Ishikawa (cell line): ENCODE data around the gene SS18L1.

ENCODE experiments used
- CEBPB ChIP-seq: IDR thresholded peaks from 2 replicates; pipeline ENCODE4 v1.6.1; 2012
- CREB1 ChIP-seq: IDR thresholded peaks from 2 replicates; pipeline ENCODE4 v1.6.1; 2012; ENCODE audit warnings: low read depth
- EGR1 ChIP-seq: IDR thresholded peaks from 2 replicates; pipeline ENCODE4 v1.6.1; 2012
- EP300 ChIP-seq: IDR thresholded peaks from 2 replicates; pipeline ENCODE4 v1.6.1; 2012; ENCODE audit warnings: borderline replicate concordance
- FOXM1 ChIP-seq: IDR thresholded peaks from 2 replicates; pipeline ENCODE4 v1.6.1; 2012; ENCODE audit warnings: low read depth, borderline replicate concordance
- NFIC ChIP-seq: IDR thresholded peaks from 2 replicates; pipeline ENCODE4 v1.6.1; 2012
- RAD21 ChIP-seq: IDR thresholded peaks from 2 replicates; pipeline ENCODE4 v1.6.1; 2012; ENCODE audit warnings: low read depth
- TAF1 ChIP-seq: IDR thresholded peaks from 2 replicates; pipeline ENCODE4 v1.6.1; 2012; ENCODE audit warnings: low read depth, mild to moderate bottlenecking
- TCF12 ChIP-seq: IDR thresholded peaks from 2 replicates; pipeline ENCODE4 v1.6.1; 2012; ENCODE audit warnings: low read depth
- TEAD4 ChIP-seq: IDR thresholded peaks from 2 replicates; pipeline ENCODE4 v1.6.1; 2012
- YY1 ChIP-seq: IDR thresholded peaks from 2 replicates; pipeline ENCODE4 v1.6.1; 2012; ENCODE audit warnings: low read depth
- ZBTB7A ChIP-seq: IDR thresholded peaks from 2 replicates; pipeline ENCODE4 v1.6.1; 2012; ENCODE audit warnings: low read depth
- TF ChIP-seq, protein P1 (sequence below): IDR thresholded peaks from 2 replicates; pipeline ENCODE4 v1.6.1; 2012
- TF ChIP-seq, protein P2 (sequence below): IDR thresholded peaks from 2 replicates; pipeline ENCODE4 v1.6.1; 2012
- TF ChIP-seq, protein P3 (sequence below): IDR thresholded peaks from 2 replicates; pipeline ENCODE4 v1.6.1; 2012; ENCODE audit warnings: low read depth, mild to moderate bottlenecking

Gene SS18L1

DNA sequence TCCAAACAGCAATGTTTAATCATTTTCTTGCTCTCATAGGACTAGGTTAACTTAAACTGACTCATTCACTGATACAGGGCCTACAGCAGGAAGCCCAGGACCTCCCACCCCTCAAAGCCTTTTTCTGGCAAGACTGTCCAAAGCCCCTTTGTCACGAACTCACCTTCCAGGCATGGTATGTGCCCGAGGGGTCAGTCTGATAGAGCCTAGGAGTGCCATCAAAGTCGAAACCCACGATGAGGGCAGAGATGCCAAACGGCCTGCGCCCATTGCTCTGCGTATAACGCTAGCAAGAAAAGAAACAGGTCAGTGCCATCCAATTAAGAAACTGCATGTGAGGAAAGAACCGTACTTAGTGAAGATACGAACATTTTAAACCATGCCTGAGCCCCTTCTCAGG, 4.7 kb upstream of the SS18L1 start:
- TF ChIP-seq TCF12, result no peak
- TF ChIP-seq, protein P1, sequence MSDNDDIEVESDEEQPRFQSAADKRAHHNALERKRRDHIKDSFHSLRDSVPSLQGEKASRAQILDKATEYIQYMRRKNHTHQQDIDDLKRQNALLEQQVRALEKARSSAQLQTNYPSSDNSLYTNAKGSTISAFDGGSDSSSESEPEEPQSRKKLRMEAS, result no peak

DNA sequence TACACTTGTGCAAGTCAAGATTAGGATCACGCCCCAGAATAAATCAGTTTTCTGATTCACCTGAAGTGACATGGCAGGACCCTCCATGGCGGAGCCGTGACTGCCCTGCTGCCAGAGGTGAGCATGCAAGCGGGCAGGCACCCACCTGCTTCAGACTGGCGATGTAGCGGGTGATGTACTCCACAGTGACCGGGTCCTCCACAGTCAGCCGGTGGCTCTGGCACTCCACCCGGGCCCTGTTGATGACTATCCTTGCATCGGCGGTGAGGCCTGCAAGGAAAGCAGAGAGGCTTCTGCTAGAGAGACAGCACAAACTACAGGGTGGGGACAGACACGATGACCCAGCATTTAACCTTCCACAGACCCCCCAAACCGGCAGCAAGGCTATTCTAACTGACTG, 3.9 kb upstream of the SS18L1 start:
- TF ChIP-seq YY1, result no peak
- TF ChIP-seq, protein P1, result no peak
- no peak for TF ChIP-seq CEBPB
- no peak for TF ChIP-seq FOXM1
- TF ChIP-seq EP300, result no peak
- TF ChIP-seq, protein P2, sequence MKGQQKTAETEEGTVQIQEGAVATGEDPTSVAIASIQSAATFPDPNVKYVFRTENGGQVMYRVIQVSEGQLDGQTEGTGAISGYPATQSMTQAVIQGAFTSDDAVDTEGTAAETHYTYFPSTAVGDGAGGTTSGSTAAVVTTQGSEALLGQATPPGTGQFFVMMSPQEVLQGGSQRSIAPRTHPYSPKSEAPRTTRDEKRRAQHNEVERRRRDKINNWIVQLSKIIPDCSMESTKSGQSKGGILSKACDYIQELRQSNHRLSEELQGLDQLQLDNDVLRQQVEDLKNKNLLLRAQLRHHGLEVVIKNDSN, result no peak
- TF ChIP-seq TAF1, result no peak
- no peak for TF ChIP-seq EGR1
- no peak for TF ChIP-seq NFIC
- no peak for TF ChIP-seq TEAD4
- TF ChIP-seq TCF12, result no peak
- TF ChIP-seq, protein P3, sequence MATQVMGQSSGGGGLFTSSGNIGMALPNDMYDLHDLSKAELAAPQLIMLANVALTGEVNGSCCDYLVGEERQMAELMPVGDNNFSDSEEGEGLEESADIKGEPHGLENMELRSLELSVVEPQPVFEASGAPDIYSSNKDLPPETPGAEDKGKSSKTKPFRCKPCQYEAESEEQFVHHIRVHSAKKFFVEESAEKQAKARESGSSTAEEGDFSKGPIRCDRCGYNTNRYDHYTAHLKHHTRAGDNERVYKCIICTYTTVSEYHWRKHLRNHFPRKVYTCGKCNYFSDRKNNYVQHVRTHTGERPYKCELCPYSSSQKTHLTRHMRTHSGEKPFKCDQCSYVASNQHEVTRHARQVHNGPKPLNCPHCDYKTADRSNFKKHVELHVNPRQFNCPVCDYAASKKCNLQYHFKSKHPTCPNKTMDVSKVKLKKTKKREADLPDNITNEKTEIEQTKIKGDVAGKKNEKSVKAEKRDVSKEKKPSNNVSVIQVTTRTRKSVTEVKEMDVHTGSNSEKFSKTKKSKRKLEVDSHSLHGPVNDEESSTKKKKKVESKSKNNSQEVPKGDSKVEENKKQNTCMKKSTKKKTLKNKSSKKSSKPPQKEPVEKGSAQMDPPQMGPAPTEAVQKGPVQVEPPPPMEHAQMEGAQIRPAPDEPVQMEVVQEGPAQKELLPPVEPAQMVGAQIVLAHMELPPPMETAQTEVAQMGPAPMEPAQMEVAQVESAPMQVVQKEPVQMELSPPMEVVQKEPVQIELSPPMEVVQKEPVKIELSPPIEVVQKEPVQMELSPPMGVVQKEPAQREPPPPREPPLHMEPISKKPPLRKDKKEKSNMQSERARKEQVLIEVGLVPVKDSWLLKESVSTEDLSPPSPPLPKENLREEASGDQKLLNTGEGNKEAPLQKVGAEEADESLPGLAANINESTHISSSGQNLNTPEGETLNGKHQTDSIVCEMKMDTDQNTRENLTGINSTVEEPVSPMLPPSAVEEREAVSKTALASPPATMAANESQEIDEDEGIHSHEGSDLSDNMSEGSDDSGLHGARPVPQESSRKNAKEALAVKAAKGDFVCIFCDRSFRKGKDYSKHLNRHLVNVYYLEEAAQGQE, result no peak
- TF ChIP-seq RAD21, result no peak
- TF ChIP-seq ZBTB7A, result no peak
- TF ChIP-seq CREB1, result no peak

DNA sequence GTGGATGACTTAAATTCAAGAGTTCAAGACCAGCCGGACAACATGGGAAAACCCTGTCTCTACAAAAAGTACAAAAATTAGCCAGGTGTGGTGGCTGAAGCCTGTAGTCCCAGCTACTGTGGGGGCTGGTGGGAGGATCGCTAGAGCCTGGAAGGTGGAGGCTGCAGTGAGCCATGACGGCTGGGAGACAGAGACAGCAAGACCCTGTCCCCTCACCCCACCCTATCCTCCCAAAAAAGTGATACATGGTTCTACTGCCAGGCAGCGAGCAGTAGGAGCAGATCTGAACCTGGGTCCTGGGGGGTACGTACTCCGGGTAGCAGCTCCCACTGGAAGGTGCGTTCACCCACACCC, 2.5 kb upstream of the SS18L1 start:
- TF ChIP-seq TCF12, result no peak

DNA sequence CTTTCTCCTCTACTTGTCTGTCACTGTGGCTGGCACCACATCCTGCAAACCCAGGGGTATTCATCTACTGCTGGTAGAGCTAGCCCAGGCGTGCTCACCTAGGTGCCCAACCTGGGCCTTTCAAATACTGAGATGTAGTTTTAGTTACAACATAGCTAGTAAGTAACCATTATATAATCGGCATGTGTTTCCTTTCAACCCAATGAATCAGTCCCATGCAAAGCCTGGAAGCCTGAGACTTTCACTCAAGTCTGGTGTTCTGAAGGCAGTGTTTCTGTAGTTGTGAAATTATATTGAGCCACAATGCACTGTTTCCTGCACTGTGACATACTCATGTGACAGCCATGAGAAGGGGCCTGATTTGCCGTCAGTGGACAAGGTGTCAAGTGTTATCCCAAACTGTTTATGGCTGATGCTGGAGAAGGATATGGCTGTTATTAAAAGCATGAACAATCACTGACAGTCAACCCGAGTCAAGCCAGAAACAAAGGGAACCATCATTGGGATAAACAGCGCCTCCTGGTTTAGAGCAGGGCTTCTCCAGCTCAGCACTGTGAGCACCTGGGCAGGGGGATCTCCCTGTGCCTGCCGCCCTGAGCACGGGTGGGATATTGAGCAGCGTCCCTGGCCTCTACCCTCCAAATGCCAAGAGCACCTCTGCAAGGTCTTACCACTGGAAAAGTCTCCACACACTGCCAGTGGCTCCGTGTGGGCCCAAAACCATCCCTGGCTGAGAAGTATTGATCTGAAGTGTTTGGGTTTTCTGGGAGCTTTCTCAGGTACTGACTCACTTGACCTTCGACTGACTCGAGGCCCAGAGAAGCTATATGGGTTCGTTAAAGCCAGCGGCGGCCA, 1.9 kb upstream of the SS18L1 start:
- TF ChIP-seq FOXM1 (no peak), YY1 (no peak), ZBTB7A (no peak)

DNA sequence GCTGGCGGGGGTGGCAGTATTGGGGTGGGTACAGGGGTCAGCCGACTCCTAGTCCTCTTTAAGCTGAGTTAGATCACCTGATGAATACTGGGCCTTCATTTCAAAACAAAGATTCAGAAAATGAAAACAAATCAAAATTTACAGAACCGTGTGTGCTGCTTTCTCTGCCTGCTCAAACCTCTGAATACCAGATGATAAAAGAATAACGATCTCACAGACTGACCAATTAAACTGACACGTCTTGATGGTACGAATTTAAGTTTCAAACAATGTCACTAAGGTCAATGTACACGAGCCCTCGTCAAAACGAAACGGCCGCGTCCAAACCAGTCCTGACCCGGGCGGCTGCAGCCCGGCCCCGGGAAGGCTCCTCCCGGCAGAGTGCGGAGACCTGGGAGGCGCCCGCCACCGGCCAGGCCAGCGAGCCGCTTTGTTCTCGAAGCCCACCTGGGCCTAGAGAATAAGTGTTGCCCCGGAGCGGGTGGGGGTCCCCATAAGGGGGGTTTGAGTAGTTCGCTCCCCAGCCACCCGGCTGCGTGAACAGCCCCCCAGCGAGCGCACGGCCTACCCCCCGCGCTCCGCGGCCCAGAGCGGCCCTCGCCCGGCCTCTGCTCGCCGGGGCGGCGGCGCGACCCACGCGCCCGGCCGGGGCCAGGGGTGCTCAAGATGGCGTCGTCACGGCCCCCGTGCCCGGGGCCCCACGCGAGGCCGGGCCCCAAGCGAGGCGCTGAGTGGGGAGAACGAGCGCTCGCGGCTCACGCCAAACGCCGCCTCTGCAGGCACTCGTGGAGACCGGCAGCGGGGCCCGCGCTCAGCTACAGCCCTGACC, 1.1 kb upstream of the SS18L1 start:
- TF ChIP-seq EP300 (no peak), TCF12 (no peak), YY1 (peak; percentile 8; the same call in 1 of the 2 replicates), RAD21 (no peak), TEAD4 (no peak), CEBPB (no peak)
- TF ChIP-seq, protein P2, result no peak

DNA sequence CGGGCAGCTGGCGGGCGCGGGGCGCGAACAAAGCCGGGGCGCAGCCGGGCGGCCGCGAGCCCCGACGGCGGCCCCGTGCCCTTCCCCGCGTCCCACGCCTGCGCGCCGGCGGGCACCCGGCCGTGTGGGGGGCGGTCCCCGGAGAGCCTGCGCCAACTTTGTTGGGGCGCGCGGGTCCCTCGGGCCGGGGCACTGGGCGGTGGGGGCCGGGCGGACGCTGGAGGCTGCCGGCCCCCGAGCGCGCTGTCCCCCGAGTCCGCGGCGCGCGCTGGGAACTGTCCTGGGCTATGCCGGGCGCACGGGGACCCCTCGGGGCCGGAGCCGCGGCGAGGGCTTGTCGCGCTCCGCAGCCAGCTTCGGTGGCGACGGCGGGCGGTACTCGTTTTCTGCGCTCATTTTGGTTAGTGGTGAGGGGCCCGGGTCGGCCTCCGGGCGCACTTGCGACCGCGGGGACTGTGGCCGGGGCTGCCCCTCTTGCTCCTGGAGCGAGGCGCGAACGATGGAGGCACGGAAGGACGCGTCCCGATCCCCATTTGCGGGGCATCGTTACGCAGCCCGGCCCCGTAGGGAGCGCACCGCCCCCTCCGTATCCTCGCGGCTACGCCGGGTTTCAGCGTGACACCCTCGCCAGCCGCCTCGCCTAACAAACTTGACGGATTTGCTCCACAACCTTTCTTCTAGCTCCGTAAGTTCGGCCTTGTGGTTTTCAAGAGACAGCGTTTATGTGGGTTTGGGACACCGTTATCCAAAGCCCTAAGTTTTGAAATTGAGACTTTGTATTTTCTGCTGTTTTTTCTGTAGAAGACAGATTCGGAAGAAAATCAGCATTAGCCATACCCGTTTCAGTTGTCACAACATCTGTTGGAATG, 622 bp downstream of the SS18L1 start:
- TF ChIP-seq TEAD4, result 0 out of 2 replicates have a peak, but pooled peaks have one; percentile 18
- no peak for TF ChIP-seq FOXM1
- TF ChIP-seq TAF1, result peak; percentile 53; the same call in 1 of the 2 replicates
- 0 out of 2 replicates have a peak, but pooled peaks have one; percentile 52 for TF ChIP-seq ZBTB7A
- TF ChIP-seq YY1, result no peak
- TF ChIP-seq NFIC, result no peak
- no peak for TF ChIP-seq CREB1
- no peak for TF ChIP-seq TCF12
- TF ChIP-seq, protein P1, result peak; percentile 89
- TF ChIP-seq EP300, result no peak
- no peak for TF ChIP-seq CEBPB
- no peak for TF ChIP-seq EGR1
- TF ChIP-seq, protein P2, result no peak
- TF ChIP-seq, protein P3, result no peak
- no peak for TF ChIP-seq RAD21
